C4-2B (cell line): ENCODE results near the gene DCDC2C.

ENCODE experiments used
- H3K27ac ChIP-seq: fragments of 450-650 bp; 2 replicates; pipeline ENCODE4 v1.5.1; 2017
- ZFX ChIP-seq: fragments of 450-650 bp; IDR thresholded peaks from 2 replicates; pipeline ENCODE4 v1.6.1; 2017
- TF ChIP-seq, protein P1 (sequence below): fragments of 450-650 bp; conservative IDR thresholded peaks from 2 replicates; pipeline ENCODE4 v1.5.1; 2017; ENCODE audit warnings: mild to moderate bottlenecking

DCDC2C gene

GRCh38 chr2:3776311-3776710 lies 72.9 kb downstream of the DCDC2C start:
- no peak for TF ChIP-seq ZFX
- no peak overlapping the region for H3K27ac ChIP-seq

GRCh38 chr2:3777966-3778365 lies 74.6 kb downstream of the DCDC2C start:
- no peak overlapping the region for H3K27ac ChIP-seq
- TF ChIP-seq, protein P1, sequence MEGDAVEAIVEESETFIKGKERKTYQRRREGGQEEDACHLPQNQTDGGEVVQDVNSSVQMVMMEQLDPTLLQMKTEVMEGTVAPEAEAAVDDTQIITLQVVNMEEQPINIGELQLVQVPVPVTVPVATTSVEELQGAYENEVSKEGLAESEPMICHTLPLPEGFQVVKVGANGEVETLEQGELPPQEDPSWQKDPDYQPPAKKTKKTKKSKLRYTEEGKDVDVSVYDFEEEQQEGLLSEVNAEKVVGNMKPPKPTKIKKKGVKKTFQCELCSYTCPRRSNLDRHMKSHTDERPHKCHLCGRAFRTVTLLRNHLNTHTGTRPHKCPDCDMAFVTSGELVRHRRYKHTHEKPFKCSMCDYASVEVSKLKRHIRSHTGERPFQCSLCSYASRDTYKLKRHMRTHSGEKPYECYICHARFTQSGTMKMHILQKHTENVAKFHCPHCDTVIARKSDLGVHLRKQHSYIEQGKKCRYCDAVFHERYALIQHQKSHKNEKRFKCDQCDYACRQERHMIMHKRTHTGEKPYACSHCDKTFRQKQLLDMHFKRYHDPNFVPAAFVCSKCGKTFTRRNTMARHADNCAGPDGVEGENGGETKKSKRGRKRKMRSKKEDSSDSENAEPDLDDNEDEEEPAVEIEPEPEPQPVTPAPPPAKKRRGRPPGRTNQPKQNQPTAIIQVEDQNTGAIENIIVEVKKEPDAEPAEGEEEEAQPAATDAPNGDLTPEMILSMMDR, result no peak
- TF ChIP-seq ZFX, result no peak

GRCh38 chr2:3778851-3779495 lies 75.6 kb downstream of the DCDC2C start:
- no peak for TF ChIP-seq ZFX
- TF ChIP-seq, protein P1, result no peak
- peak overlapping the region; percentile 47 for H3K27ac ChIP-seq

DNA sequence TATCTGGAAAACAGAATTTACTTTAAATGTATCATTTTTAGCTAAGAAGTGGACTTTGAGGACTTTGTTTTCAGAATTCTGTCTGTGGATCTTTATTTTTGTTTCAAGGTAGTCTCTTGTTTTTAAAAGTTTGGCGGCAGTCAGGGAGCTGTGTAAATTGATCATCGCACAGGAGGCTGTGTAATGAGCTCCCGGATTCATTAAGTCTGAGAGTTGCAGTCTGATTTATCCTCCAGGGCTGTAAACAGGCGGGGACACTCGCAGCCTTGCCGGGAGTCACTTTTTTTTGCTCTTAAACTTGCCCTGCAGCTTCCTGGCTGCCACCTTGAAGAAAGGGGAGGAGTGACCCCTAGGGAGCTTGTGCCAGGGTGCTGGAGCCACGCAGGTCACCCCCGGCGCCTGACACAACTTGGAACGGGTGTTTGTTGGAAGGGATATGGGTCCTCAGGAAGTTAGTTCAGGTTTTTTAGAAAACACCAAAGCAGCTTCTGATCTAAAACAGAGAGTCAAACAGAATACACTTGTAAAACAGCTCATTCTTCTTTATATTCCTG lies 76.2 kb downstream of the DCDC2C start:
- TF ChIP-seq, protein P1, result no peak
- TF ChIP-seq ZFX, result no peak
- H3K27ac ChIP-seq, result peak overlapping the region; percentile 47

GRCh38 chr2:3780477-3781402 lies 77.4 kb downstream of the DCDC2C start:
- TF ChIP-seq ZFX, result no peak
- TF ChIP-seq, protein P1, result peak; percentile 87
- peak overlapping the region; percentile 47 for H3K27ac ChIP-seq

GRCh38 chr2:3784731-3785130 lies 81.4 kb downstream of the DCDC2C start:
- no peak for TF ChIP-seq ZFX
- TF ChIP-seq, protein P1, result no peak
- peak overlapping the region; percentile 69; the same call in 1 of the 2 replicates for H3K27ac ChIP-seq

DNA sequence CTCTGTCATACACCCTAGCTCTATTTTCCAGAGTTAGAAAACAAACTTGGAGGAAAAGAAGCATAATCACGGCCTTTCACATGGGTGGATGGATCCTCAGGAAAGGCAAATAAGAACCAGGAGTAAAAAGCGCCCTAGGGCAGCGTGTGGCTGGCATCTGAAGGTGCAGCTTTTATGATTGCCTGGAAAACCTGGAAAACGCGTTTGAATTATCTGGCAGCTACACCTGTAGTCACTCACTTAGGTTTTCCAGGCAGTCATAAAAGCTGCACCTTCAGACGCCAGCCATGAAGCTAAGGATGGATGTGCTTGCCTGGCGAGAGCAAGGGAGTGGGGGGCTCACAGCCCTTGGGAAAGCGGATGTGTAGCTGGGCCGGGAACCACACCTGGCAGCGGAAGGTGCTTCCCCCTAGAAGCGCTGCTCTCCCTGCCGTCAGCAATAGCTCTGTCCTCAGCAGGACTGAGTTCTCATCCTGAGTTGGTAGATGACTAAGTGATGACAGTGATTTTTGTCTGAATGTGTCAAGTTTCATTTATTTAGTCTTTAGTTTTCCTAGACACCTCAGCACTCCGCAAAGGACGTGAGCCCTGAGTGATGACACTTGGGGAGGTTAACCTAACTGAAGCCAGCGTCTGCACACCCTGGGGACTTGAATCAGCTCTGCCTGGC lies 82.0 kb downstream of the DCDC2C start:
- H3K27ac ChIP-seq, result peak overlapping the region; percentile 69
- TF ChIP-seq, protein P1, result peak; percentile 46
- TF ChIP-seq ZFX, result no peak
